Fibroblast of lung (primary cell): ENCODE measurements around the gene ACTL6A.

Experiments used
- CTCF ChIP-seq, 2 donors: IDR thresholded peaks in 1 of 2; conservative IDR thresholded peaks in 1 of 2; 1 replicate in 1 of 2; 2 replicates in 1 of 2; pipeline ENCODE4 v1.5.1; 2011 to 2012; ENCODE audit warnings: low read length in 2 of 2, control low read depth in 1 of 2, inconsistent platforms in 1 of 2, low read depth in 1 of 2, mild to moderate bottlenecking in 1 of 2
- EZH2 ChIP-seq: IDR thresholded peaks from 2 replicates; pipeline ENCODE4 v1.5.1; 2012; ENCODE audit warnings: low read length, control low read depth, mild to moderate bottlenecking; ENCODE audit errors: missing control alignments

GRCh38 chr3:179608931-179609720, 46.4 kb downstream of the ACTL6A start:
- TF ChIP-seq CTCF (conservative IDR thresholded peaks at IDR 0.05 in 1 of 2, IDR thresholded peaks at IDR 0.05 in 1 of 2; ENCODE audit: low read depth in 1 of 2, low read length in 2 of 2) (no peak), EZH2 (no peak)
